ENCODE results near the gene TMEM42. TPM values are rescaled to one million over a fixed set of nuclear protein-coding genes. Genes with fewer than 3 reads are reported as not detected.

The TMEM42 gene
- total RNA-seq, 1 experiment from 2014 or later, result 15.0 TPM

DNA sequence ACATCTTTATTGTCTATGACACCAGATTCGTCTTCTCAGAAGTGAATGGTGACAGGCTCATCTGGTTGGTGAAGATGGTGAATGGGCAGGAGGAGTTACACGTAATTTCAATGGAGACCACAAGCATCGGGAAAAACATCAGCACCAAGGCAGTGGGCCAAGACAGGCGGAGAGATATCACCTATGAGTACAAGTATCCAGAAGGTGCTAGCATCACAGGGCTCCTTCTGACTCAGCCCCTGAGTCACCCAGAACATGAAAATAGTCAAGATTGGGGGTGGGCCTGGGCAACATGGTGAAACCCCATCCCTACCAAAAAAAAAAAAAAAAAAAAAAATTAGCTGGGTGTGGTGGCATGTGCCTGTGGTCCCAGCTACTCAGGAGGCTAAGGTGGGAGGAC, 45.3 kb downstream of the TMEM42 start:
- DNase-seq (ENCODE audit: low spot score), result no peak
- CTCF ChIA-PET, result no interaction called here
- no peaks in the 10 kb centered on the region for H3K36me3 Mint-ChIP-seq
- no peak overlapping the region for H3K27ac Mint-ChIP-seq
- H3K4me1 Mint-ChIP-seq, result no peaks in the 10 kb centered on the region
- H3K27me3 Mint-ChIP-seq (ENCODE audit: low read depth), result peaks cover 14% of the 10 kb centered on the region
- ATAC-seq, result no peak
- POLR2A ChIA-PET, result interaction anchor here (0.6 kb wide), 1 partner anchor 434 kb away, joined by 4 read pairs; no protein-coding TSS in a partner anchor
- peaks cover 25% of the 10 kb centered on the region for H3K9me3 Mint-ChIP-seq
- TF ChIP-seq, protein P1, sequence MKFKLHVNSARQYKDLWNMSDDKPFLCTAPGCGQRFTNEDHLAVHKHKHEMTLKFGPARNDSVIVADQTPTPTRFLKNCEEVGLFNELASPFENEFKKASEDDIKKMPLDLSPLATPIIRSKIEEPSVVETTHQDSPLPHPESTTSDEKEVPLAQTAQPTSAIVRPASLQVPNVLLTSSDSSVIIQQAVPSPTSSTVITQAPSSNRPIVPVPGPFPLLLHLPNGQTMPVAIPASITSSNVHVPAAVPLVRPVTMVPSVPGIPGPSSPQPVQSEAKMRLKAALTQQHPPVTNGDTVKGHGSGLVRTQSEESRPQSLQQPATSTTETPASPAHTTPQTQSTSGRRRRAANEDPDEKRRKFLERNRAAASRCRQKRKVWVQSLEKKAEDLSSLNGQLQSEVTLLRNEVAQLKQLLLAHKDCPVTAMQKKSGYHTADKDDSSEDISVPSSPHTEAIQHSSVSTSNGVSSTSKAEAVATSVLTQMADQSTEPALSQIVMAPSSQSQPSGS (CRISPR knock-in tag; IDR thresholded peaks at IDR 0.05; ENCODE audit: borderline replicate concordance, low read depth), result no peak
- TF ChIP-seq RORB (CRISPR knock-in tag; IDR thresholded peaks at IDR 0.05) (no peak), EMX1 (CRISPR knock-in tag; IDR thresholded peaks at IDR 0.05) (no peak), NFE2L1 (CRISPR knock-in tag; IDR thresholded peaks at IDR 0.05) (no peak), RELA (CRISPR knock-in tag; IDR thresholded peaks at IDR 0.05; ENCODE audit: borderline replicate concordance) (no peak), NR1H2 (CRISPR knock-in tag; IDR thresholded peaks at IDR 0.05) (no peak)
- TF ChIP-seq, protein P2, sequence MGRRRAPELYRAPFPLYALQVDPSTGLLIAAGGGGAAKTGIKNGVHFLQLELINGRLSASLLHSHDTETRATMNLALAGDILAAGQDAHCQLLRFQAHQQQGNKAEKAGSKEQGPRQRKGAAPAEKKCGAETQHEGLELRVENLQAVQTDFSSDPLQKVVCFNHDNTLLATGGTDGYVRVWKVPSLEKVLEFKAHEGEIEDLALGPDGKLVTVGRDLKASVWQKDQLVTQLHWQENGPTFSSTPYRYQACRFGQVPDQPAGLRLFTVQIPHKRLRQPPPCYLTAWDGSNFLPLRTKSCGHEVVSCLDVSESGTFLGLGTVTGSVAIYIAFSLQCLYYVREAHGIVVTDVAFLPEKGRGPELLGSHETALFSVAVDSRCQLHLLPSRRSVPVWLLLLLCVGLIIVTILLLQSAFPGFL (CRISPR knock-in tag; IDR thresholded peaks at IDR 0.05; ENCODE audit: borderline replicate concordance), result no peak
- TF ChIP-seq, protein P3, sequence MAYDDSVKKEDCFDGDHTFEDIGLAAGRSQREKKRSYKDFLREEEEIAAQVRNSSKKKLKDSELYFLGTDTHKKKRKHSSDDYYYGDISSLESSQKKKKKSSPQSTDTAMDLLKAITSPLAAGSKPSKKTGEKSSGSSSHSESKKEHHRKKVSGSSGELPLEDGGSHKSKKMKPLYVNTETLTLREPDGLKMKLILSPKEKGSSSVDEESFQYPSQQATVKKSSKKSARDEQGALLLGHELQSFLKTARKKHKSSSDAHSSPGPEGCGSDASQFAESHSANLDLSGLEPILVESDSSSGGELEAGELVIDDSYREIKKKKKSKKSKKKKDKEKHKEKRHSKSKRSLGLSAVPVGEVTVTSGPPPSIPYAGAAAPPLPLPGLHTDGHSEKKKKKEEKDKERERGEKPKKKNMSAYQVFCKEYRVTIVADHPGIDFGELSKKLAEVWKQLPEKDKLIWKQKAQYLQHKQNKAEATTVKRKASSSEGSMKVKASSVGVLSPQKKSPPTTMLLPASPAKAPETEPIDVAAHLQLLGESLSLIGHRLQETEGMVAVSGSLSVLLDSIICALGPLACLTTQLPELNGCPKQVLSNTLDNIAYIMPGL (CRISPR knock-in tag; IDR thresholded peaks at IDR 0.05), result no peak
- TF ChIP-seq, protein P4, sequence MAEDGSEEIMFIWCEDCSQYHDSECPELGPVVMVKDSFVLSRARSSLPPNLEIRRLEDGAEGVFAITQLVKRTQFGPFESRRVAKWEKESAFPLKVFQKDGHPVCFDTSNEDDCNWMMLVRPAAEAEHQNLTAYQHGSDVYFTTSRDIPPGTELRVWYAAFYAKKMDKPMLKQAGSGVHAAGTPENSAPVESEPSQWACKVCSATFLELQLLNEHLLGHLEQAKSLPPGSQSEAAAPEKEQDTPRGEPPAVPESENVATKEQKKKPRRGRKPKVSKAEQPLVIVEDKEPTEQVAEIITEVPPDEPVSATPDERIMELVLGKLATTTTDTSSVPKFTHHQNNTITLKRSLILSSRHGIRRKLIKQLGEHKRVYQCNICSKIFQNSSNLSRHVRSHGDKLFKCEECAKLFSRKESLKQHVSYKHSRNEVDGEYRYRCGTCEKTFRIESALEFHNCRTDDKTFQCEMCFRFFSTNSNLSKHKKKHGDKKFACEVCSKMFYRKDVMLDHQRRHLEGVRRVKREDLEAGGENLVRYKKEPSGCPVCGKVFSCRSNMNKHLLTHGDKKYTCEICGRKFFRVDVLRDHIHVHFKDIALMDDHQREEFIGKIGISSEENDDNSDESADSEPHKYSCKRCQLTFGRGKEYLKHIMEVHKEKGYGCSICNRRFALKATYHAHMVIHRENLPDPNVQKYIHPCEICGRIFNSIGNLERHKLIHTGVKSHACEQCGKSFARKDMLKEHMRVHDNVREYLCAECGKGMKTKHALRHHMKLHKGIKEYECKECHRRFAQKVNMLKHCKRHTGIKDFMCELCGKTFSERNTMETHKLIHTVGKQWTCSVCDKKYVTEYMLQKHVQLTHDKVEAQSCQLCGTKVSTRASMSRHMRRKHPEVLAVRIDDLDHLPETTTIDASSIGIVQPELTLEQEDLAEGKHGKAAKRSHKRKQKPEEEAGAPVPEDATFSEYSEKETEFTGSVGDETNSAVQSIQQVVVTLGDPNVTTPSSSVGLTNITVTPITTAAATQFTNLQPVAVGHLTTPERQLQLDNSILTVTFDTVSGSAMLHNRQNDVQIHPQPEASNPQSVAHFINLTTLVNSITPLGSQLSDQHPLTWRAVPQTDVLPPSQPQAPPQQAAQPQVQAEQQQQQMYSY (CRISPR knock-in tag; IDR thresholded peaks at IDR 0.05), result no peak
- TF ChIP-seq, protein P5, sequence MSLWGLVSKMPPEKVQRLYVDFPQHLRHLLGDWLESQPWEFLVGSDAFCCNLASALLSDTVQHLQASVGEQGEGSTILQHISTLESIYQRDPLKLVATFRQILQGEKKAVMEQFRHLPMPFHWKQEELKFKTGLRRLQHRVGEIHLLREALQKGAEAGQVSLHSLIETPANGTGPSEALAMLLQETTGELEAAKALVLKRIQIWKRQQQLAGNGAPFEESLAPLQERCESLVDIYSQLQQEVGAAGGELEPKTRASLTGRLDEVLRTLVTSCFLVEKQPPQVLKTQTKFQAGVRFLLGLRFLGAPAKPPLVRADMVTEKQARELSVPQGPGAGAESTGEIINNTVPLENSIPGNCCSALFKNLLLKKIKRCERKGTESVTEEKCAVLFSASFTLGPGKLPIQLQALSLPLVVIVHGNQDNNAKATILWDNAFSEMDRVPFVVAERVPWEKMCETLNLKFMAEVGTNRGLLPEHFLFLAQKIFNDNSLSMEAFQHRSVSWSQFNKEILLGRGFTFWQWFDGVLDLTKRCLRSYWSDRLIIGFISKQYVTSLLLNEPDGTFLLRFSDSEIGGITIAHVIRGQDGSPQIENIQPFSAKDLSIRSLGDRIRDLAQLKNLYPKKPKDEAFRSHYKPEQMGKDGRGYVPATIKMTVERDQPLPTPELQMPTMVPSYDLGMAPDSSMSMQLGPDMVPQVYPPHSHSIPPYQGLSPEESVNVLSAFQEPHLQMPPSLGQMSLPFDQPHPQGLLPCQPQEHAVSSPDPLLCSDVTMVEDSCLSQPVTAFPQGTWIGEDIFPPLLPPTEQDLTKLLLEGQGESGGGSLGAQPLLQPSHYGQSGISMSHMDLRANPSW (CRISPR knock-in tag; conservative IDR thresholded peaks at IDR 0.05; ENCODE audit: low read depth), result no peak
- TF ChIP-seq, protein P6, sequence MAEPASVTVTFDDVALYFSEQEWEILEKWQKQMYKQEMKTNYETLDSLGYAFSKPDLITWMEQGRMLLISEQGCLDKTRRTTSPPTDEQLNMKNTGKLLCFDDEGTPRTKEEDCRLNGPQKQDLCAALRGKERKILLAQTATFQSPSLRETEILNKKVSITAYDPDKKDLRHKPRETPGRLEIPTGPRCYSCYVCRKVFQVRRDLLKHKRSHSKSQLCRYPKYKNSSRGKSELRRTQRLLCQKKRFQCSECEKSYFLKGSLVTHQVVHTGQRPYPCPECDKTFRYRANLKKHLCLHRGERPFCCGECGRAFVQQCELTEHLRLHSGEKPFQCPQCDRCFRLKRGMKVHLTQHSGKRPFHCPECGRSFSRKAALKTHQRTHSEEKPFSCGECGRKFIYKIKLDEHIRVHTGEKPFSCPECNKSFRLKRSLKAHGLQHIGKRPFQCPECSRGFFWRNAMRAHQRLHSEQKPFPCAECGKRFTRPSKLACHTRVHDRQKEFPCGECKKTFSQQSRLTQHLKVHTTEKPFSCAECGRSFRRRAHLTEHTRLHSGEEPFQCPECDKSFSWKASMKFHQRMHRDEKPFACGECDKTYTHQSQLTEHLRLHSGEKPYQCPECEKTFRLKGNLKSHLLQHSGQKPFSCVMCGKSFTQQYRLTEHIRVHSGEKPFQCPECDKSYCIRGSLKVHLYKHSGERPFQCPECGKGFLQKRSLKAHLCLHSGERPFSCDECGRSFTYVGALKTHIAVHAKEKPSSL (CRISPR knock-in tag; conservative IDR thresholded peaks at IDR 0.05), result no peak
- TF ChIP-seq, protein P7, sequence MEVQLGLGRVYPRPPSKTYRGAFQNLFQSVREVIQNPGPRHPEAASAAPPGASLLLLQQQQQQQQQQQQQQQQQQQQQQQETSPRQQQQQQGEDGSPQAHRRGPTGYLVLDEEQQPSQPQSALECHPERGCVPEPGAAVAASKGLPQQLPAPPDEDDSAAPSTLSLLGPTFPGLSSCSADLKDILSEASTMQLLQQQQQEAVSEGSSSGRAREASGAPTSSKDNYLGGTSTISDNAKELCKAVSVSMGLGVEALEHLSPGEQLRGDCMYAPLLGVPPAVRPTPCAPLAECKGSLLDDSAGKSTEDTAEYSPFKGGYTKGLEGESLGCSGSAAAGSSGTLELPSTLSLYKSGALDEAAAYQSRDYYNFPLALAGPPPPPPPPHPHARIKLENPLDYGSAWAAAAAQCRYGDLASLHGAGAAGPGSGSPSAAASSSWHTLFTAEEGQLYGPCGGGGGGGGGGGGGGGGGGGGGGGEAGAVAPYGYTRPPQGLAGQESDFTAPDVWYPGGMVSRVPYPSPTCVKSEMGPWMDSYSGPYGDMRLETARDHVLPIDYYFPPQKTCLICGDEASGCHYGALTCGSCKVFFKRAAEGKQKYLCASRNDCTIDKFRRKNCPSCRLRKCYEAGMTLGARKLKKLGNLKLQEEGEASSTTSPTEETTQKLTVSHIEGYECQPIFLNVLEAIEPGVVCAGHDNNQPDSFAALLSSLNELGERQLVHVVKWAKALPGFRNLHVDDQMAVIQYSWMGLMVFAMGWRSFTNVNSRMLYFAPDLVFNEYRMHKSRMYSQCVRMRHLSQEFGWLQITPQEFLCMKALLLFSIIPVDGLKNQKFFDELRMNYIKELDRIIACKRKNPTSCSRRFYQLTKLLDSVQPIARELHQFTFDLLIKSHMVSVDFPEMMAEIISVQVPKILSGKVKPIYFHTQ (CRISPR knock-in tag; IDR thresholded peaks at IDR 0.05), result no peak
- H3K4me3 Mint-ChIP-seq, result no peak overlapping the region
